GM18526 (cell line): ENCODE measurements around the gene UBE2G2.

ENCODE experiments used
- POLR2A ChIP-seq: IDR thresholded peaks from 3 replicates; pipeline ENCODE4 v1.6.1; 2011; ENCODE audit not compliant: insufficient read length; ENCODE audit errors: extremely low read depth

Gene UBE2G2

DNA sequence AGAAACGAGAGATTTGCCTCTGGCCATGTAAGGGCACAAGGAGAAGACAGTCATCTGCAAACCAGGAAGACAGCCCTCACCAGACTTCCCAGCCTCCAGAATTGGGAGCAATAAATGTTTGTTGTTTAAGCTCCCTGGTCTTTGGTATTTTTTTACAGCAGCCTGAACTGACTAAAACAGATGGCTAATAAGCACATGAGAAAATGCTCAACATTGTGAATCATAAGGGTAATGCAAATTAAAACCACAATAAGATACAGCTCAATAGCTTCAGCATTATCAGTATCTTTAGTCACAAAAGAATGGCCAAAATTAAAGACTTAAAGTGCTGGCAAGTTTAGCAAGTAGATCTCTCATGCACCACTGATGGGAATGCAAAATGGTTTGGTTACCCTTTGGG, 11.7 kb downstream of the UBE2G2 start:
- no peak for TF ChIP-seq POLR2A

DNA sequence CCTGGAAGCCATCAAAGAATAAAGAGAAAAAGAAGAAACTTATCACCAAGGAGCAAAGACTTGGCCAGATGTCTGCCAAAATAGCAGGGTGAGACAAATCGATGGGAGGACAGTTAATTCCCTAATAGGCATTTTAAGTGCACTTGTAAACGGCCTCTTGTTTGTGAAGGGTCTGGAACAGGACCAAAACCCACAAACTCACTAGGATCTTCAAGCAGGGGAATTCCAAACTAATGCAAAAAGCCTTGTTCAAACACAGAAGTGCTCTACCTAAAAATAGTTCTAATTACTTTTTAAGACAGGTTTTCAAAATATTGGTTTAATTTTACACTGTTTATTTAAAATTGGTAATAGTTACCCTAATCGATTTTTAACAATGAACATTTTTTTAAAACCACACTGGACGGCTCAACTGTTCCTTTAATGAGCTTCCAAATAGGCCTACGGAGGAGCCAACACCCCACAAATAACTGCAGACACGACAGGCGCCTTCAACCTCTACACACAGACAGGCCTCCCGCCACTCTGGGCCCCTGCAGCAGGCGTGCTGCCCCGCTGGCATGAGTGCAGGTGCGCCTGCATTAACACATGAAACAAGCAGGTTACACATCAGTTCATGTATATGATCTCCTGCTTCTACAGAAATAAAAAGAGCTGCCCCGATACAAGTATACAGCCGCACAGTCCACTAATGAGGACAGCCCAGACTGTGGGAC, 15.8 kb downstream of the UBE2G2 start:
- TF ChIP-seq POLR2A: no peak

DNA sequence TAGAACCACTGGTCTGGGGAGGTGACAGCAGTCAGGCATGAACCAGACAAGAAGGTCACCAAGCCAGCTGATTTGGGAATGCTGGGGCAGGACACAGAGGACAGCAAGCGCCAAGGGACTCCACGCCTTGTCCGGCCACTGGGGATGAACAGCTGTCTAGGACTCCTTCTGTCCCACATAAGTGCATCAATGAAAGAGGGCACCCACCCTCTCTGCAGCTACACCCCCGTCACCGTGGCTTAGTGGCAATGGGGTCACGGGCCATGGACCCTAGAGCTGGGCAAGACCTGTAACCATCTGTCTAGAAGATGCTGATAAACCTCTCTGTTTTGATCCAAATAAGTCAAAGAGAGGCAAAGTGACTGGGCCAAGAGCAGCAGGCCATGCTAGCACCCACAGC, 16.8 kb downstream of the UBE2G2 start:
- no peak for TF ChIP-seq POLR2A

DNA sequence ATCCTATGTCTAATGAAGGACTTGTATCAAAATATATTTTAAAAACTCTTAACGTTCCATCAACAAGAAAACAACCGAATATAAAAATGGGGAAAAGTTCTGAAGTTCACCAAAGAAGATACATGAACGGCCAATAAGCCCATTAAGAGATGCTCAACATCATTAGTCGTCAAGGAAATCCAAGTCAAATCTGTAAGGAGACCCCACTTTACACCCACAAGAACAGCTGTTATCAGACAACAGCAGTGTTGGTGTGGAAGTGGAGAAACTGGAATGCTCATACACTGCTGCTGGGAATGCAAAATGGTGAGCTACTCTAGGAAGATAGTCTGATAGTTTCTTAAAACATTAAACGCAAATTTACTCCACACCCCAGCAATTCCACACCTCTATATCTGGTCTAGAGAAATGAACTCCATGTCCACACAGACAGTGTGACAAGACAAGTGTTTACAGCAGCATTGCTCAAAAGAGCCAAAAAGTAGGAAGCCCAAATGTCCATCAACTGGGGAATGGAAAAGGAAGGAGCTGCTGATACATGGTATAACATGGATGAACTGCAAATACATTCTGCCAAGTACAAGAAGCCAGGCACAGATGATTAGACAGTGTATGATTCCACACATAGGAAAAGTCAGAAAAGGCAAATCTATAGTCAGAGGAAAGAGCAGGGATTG, 18.5 kb downstream of the UBE2G2 start:
- TF ChIP-seq POLR2A: no peak

DNA sequence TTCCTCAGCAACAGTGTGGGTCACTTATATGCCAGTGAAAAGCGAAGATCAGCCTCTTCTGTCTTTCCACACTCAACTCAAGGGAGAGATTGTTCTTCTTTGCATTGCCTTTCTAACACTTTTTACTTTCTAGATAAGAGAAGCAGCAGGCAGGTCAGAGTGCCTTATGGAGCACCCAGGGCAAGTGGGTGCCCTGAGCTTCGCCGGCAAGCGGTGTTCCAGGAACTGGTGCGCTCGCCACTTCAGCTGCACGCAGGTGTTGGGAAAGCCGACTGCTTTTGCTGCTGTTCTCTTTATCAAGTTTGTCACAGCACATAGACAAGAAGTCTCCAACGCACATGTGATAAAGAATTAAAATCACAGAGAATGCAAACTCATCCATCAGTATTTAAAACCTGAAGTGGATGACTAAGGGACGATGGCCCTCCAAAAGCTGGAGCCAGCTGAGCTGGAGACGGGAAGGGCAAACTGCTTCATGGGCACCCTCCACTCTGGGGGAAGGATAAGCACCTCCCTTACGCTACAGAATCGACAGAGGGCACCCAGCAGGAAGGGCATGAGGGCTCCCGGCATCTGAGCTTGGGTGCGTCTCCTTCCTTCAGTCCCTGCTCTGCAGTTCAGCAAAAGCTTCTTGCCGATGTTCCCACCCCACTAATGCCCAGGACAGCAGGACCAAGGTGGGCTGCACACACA, 20.7 kb downstream of the UBE2G2 start:
- no peak for TF ChIP-seq POLR2A

DNA sequence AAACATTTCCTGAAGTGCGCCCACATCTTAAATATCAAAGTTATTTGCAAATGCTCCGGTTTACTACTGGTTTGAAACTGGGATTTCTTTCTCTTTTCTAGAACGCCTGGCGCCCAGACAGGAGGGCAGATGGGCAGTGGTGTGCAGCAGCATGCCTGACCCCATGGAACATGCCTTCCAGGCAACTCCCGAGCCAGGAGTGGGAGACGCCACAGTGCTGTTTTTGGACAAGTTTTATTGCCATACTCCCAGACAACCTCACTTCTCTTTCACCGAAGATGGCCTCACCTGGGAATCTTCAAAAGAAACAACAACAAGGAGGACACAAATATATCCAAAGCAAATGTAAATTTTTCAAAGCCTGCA, 21.5 kb downstream of the UBE2G2 start:
- no peak for TF ChIP-seq POLR2A

DNA sequence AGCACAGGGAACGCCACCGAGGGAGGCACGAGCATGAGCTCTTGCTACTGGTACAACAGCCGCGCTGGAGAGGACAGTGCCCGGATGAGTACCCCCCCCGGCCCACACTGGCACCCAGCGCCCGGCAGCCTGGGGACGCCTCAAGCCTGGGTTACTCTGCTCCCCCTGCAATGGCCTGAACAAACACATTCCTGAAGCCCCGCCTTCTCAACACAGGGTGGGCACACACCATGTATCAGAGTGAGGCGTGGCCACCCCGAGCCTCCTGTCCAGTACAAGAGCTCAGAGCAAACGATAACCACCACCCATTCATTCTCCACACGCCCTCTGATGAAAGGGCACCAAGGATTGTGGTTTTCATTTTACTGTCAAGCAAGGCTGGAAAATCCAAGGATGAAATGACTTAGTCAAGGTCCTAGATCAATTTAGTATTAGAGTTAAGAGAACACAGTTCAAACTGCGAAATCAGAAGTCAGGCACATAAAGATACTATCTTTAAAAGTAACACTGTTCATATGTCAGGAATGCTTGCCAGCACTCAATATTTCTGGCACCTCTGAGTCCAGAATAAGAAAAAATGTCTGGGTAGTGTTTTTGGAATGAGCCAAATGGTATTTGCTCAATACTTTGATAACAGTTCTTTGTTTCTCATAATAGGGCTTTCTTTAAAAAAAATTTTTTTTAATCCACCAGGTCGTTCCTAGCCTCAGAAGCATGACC, 22.0 kb downstream of the UBE2G2 start:
- TF ChIP-seq POLR2A: no peak

DNA sequence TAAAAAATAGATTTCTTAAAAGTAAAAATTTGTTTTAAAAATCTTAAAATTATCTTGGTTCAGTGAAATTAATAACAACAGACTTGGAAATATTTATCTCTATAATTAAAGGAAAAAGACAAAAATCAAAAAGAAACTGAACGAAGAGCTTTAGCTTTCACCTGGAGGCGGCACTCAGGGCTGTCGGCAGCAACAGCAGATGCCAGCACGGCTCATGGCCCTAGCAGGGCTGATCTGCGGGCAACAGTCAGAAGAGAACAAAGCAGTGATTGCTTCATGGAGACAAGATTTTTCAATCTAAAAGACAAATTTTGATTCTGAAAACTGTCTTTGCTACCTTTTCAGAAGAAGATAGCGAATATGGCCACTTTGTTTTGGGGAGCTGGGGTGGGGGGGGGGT, 22.6 kb downstream of the UBE2G2 start:
- no peak for TF ChIP-seq POLR2A

DNA sequence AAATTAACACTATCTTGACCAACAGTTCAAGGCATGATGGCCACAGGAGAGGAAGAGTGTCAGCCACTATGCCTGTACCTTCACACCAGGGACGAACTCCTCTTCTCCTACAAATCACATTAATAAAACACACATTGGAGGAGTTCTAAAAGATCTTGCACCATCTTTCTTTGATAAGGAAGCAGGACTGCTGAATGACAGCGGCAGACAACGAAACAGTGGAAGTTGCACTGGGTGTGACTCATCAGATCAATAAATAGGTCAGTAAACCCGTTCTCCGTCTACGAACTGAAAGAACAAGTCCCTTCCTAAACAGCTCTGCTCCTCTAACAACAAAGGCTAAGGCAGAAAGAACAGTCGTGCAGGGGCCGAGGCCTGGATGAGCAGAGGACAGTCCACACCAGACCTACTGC, 23.1 kb downstream of the UBE2G2 start:
- no peak for TF ChIP-seq POLR2A

DNA sequence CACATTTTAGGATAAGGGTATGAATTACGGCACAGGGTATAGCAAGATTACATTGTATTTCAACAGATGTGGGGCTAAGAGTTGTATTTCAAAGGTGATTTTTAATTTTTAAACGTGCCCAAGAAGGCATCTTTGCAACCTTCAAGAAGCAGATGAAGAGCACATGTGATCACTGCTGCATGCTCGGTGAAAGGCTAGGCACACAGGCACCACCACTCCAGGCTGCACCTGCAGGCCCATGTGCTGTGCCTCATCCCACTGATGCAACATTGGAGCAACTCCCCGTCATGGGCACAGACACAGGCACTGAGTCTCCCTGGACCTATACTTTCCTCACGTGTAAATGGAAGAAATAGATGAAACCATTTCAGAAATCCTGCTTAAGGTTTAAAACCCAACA, 23.5 kb downstream of the UBE2G2 start:
- no peak for TF ChIP-seq POLR2A

DNA sequence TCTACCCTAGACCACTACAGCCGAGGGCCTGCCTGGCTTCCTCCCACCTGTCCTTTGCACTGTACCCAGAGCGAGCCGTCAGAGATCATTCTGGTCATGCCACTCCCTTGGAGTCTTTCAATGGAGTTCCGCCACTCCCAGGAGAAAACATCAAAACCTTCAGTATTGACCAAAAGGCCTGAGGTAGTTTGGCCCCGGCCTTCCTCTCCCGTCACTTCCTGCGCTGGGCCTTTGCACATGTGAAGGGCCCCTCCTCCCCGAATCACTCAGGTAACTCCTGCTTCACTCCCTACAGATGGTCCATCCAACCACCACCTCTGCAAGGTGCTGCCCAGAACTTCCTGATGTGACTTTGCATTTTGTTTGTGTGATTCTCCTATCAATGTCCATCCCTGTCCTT, 26.6 kb downstream of the UBE2G2 start:
- no peak for TF ChIP-seq POLR2A

DNA sequence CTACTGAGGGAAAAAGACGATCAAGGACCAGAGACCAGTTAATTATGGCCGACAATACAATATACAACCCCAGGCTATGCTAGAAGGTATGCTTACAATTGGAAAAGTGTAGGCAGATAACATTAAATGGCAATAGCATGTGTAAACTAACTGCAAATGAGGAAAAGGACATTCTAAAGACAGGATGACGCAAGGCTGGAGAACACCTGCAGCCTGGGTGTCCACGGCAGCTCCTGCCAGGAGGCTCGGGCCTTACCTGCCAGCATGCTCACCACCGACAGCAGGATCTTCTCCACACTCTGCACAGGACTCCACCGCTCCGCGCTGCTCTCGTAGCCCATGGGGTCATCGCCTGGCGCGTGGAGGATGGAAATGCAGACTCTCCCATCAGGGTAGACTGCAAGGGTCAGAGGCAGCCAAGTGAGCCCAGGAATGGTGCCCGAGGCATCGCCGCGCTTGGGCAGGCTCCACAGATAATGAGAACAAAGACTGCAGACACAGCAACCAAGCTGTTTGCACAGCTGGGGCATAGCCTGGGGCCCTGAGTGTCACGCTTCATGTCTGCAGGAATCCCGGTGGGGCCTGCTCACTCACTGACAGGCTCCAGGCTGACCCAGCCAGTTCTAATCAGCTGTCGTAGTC, 28.2 kb downstream of the UBE2G2 start:
- no peak for TF ChIP-seq POLR2A

DNA sequence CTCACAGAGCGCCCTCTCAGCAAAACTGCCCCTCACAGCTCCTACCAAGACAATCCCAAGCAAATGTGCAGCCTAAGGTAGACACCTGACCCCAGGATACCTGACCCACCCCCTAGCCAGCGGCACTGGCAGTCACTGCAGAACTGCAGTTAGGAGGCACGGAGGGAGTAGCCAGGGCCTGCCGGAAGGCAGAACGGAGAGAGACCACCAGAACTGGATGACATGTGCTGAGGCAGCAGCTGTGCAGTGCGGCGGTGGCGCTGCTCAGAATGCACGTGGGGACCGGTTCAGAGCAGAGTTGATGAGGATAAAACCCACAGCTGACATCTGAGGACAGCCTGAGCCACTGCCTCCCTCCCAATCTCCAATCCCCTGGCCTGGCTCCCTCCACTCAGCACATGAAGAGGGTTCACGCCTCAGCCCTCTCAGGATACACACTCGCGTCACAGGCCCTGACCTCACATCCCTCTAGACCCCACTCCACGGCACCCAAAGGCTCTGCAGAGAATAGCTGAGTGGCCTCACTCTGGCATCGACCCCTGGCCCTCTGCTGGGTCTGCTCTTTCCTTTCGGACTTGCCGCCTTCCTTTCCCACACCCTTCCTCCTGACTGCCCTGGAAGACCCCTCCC, 29.6 kb downstream of the UBE2G2 start:
- TF ChIP-seq POLR2A: no peak
